Suprapubic skin (tissue), 4 donors: ENCODE results near the gene NBPF6.

Experiments
- CTCF ChIP-seq, 2 donors: fragments of 200-600 bp in 1 of 2; fragments of 450-650 bp in 1 of 2; sonication (generic) in 1 of 2; IDR thresholded peaks; one replicate each; pipeline ENCODE4 v1.5.1; 2016 to 2019; ENCODE audit warnings: antibody characterized with exemption in 2 of 2, mild to moderate bottlenecking in 1 of 2, moderate library complexity in 1 of 2
- EP300 ChIP-seq: sonication (generic); formaldehyde crosslinking; IDR thresholded peaks from one replicate; pipeline ENCODE4 v1.6.1; 2017; ENCODE audit warnings: antibody characterized with exemption
- POLR2AphosphoS5 ChIP-seq, 3 donors: sonication (generic); formaldehyde crosslinking; IDR thresholded peaks; one replicate each; pipeline ENCODE4 v1.6.1; 2017; ENCODE audit warnings: antibody characterized with exemption in 3 of 3

- TF ChIP-seq POLR2AphosphoS5 (IDR thresholded peaks at IDR 0.05) (no peak), EP300 (no peak), CTCF (IDR thresholded peaks at IDR 0.05) (no peak)
These were observed 62.9 kb downstream of the NBPF6 start for GRCh38 chr1:108513044-108513415.
